ENCODE data around the gene BAZ2A. TPM values are rescaled to one million over a fixed set of nuclear protein-coding genes. Genes with fewer than 3 reads are reported as not detected.

The BAZ2A gene
- total RNA-seq, 1 donor from 2014 or later = 117 TPM

DNA sequence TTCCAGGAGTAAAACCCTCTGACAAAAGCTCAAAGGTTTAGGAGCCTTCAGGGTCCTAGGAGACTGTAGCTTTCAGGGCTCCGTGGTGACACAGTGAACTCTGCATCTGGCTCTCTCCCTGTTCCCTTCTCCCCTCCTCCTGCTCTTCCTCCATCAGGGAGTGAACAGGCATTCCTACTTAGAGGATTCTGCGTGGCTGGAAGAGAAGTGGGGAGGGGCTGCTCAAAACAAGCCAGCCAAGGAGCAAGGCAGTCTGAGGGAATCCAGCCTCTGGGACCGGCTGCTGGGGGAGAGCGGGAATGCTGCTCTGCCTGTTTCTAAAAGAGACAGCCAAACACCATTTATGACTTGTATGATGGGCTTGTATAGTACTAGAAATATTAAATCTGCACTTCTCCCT, 59.0 kb downstream of the BAZ2A start:
- peaks cover 15% of the 10 kb centered on the region for H3K4me1 Mint-ChIP-seq
- DNase-seq = no peak
- H3K36me3 Mint-ChIP-seq (ENCODE audit: low read depth) = no peaks in the 10 kb centered on the region
- H3K9me3 Mint-ChIP-seq = no peaks in the 10 kb centered on the region
- H3K27ac Mint-ChIP-seq = no peak overlapping the region
- no peak overlapping the region for H3K4me3 Mint-ChIP-seq
- H3K27me3 Mint-ChIP-seq = no peaks in the 10 kb centered on the region
- intact Hi-C loops (cut with micrococcal nuclease) = no loop called here

DNA sequence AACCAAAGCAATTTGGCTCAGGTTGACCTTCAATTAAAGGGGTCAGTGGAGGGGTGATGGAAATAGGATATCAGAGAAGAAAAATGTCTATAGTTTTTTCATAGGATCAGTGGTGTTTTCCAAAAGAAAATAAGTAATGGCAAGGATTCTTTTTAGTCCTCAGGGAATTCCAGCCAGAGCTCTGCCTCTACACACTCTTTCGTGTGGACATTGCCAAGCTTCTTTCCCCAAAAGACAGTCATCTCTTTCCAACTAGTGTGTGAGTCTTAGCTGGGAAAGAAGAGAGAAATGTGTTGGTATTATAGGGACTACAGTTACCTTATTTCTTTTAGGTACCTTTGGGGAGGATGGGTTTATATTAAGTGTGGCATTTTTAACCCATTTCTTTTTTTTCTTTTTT, 62.0 kb downstream of the BAZ2A start:
- intact Hi-C loops (cut with micrococcal nuclease) = no loop called here
- Mint-ChIP-seq H3K36me3 (ENCODE audit: low read depth) (no peaks in the 10 kb centered on the region), H3K27me3 (no peaks in the 10 kb centered on the region), H3K4me1 (peaks cover 23% of the 10 kb centered on the region), H3K9me3 (no peaks in the 10 kb centered on the region), H3K27ac (no peak overlapping the region), H3K4me3 (no peak overlapping the region)
- no peak for DNase-seq

DNA sequence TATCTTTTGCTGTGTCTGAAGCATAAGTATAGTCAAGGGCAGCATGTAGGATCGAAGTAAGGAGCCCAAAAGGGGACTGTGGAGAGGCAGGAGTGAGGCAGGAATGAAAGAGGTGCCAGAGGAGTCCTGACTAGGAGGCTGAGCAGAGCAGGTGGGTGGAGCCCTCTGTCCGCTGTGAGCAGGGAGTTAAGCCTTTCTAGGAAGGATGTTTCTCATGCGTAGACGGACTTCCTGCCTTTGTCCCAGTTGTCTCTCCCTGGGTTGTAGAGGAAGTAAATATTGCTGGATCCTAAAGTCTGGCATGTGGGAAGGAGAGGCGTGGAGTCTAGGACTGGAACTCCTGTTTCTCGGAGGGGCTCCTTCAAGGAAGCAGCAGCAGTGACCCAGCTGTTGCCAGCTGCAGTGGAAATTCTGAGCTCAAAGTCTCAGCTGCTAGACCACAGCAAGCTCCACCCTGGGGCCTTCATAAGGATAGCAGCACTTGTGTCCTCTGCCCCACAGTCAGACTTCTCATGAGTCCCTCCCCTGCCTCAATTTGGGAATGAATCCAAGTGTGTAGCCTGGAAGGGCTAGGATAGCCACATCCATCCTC, 64.5 kb downstream of the BAZ2A start:
- no peaks in the 10 kb centered on the region for H3K9me3 Mint-ChIP-seq
- H3K4me1 Mint-ChIP-seq = peaks cover 21% of the 10 kb centered on the region
- H3K27ac Mint-ChIP-seq = peak overlapping the region; percentile 20
- peak overlapping the region; percentile 48 for H3K4me3 Mint-ChIP-seq
- DNase-seq = peak; percentile 76
- no peaks in the 10 kb centered on the region for H3K36me3 Mint-ChIP-seq (ENCODE audit: low read depth)
- intact Hi-C loops (cut with micrococcal nuclease) = loop anchor here (1.0 kb wide), 1 partner anchor 8 kb away; no protein-coding TSS in a partner anchor
- no peaks in the 10 kb centered on the region for H3K27me3 Mint-ChIP-seq

DNA sequence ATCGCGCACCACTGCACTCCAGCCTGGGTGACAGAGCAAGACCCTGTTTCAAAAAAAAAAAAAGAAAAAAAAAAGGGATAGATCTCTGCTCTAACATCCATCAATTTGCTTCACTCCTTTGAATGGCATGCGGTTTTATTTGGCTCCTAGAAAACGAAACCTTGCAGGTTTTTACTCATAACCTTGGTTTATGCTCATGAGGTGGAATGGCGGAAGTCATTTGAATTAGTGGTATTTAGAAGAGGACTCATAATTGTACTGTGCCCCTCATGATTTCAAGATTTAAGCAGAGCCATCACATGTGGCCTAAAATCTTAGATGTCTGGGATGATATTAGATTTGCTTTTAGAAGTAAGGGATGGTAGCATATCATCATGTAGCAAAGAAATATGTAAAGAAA, 79.1 kb downstream of the BAZ2A start:
- no peak overlapping the region for H3K27ac Mint-ChIP-seq
- no peaks in the 10 kb centered on the region for H3K9me3 Mint-ChIP-seq
- H3K27me3 Mint-ChIP-seq = no peaks in the 10 kb centered on the region
- DNase-seq = no peak
- H3K4me3 Mint-ChIP-seq = no peak overlapping the region
- H3K36me3 Mint-ChIP-seq (ENCODE audit: low read depth) = no peaks in the 10 kb centered on the region
- intact Hi-C loops (cut with micrococcal nuclease) = no loop called here
- H3K4me1 Mint-ChIP-seq = no peaks in the 10 kb centered on the region

DNA sequence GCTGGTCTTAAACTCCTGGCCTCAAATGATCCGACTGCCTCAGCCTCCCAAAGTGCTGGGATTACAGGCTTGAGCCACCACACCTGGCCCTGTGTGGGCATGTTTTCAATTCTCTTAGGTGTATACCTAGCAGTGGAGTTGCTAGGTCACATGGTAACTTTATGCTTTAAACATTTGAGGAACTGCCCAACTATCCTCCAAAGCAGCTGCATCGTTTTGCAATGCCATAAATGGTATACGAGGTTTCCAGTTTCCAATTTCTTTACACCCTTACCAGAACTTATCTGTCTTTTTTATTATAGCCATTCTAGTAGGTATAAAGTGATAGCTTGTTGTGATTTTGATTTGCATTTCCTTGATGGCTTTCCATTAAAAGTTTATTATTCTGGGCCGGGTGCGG, 83.4 kb downstream of the BAZ2A start:
- Mint-ChIP-seq H3K4me1 (no peaks in the 10 kb centered on the region), H3K27ac (no peak overlapping the region), H3K36me3 (ENCODE audit: low read depth) (no peaks in the 10 kb centered on the region), H3K27me3 (no peaks in the 10 kb centered on the region), H3K9me3 (no peaks in the 10 kb centered on the region), H3K4me3 (no peak overlapping the region)
- intact Hi-C loops (cut with micrococcal nuclease) = no loop called here
- DNase-seq = no peak

Other genes with a start within 250 kb of the BAZ2A start
- 46.5 and 48.8 TPM in 2 replicates for gene TIMELESS, start 180.9 kb downstream of the BAZ2A start, total RNA-seq
- not detected in 2 replicates for gene MIP, start 175.7 kb downstream of the BAZ2A start, total RNA-seq
- 5.2 and 5.5 TPM in 2 replicates for gene SPRYD4, start 161.7 kb downstream of the BAZ2A start, total RNA-seq
- gene GLS2, start 142.2 kb downstream of the BAZ2A start, total RNA-seq = 1.9 and 2.4 TPM in 2 replicates
- gene RBMS2, start 108.5 kb downstream of the BAZ2A start, total RNA-seq = 4.1 and 5.8 TPM in 2 replicates
- 760 and 771 TPM in 2 replicates for gene ATP5F1B, start 15.7 kb upstream of the BAZ2A start, total RNA-seq
- gene PTGES3, start 58.0 kb upstream of the BAZ2A start, total RNA-seq = 351 and 357 TPM in 2 replicates
- 1,041 and 1,057 TPM in 2 replicates for gene NACA, start 95.0 kb upstream of the BAZ2A start, total RNA-seq
- gene PRIM1, start 122.0 kb upstream of the BAZ2A start, total RNA-seq = 69.2 and 74.0 TPM in 2 replicates
- 1.3 and 2.4 TPM in 2 replicates for gene HSD17B6, start 133.0 kb upstream of the BAZ2A start, total RNA-seq